Measurements from ENCODE around the gene LY86.
"Not testable (repeated sequence)": the region's sequence is repeated elsewhere in the genome, so short reads cannot be mapped to it uniquely, and the experiment has no call there.

LY86 gene

GRCh38 chr6:6654599-6655575 is 66.4 kb downstream of the LY86 start:
- DNase-seq = no peak

- no peak for DNase-seq
Observed at GRCh38 chr6:6655805-6656251, 67.3 kb downstream of the LY86 start.

- no peak for DNase-seq
Observed at GRCh38 chr6:6656287-6656686, 67.8 kb downstream of the LY86 start.

GRCh38 chr6:6657085-6657819 is 68.7 kb downstream of the LY86 start:
- no peak for DNase-seq

GRCh38 chr6:6657820-6658217 is 69.3 kb downstream of the LY86 start:
- DNase-seq = no peak

GRCh38 chr6:6659600-6660327 is 71.2 kb downstream of the LY86 start:
- DNase-seq = no peak

GRCh38 chr6:6660339-6661045 is 72.0 kb downstream of the LY86 start:
- DNase-seq = no peak

- DNase-seq = no peak
Observed at GRCh38 chr6:6661191-6661590, 72.7 kb downstream of the LY86 start.

- DNase-seq = no peak
Observed at GRCh38 chr6:6661684-6662083, 73.2 kb downstream of the LY86 start.

- DNase-seq = no peak
Observed at GRCh38 chr6:6663421-6664135, 75.1 kb downstream of the LY86 start.

- no peak for DNase-seq
Observed at GRCh38 chr6:6665555-6666243, 77.2 kb downstream of the LY86 start.

GRCh38 chr6:6670150-6670549 is 81.6 kb downstream of the LY86 start:
- not testable (repeated sequence) for DNase-seq

GRCh38 chr6:6674872-6675271 is 86.4 kb downstream of the LY86 start:
- DNase-seq = no peak

- DNase-seq = peak; percentile 70
Observed at GRCh38 chr6:6676910-6677441, 88.5 kb downstream of the LY86 start.

GRCh38 chr6:6678185-6678671 is 89.7 kb downstream of the LY86 start:
- DNase-seq = no peak

GRCh38 chr6:6678811-6679210 is 90.3 kb downstream of the LY86 start:
- DNase-seq = no peak

GRCh38 chr6:6679633-6680032 is 91.1 kb downstream of the LY86 start:
- no peak for DNase-seq

- no peak for DNase-seq
Observed at GRCh38 chr6:6680526-6680925, 92.0 kb downstream of the LY86 start.

- no peak for DNase-seq
Observed at GRCh38 chr6:6681075-6681849, 92.7 kb downstream of the LY86 start.

- no peak for DNase-seq
Observed at GRCh38 chr6:6682225-6682624, 93.7 kb downstream of the LY86 start.
